Activated CD4-positive, CD25-positive, alpha-beta regulatory T cell treated with anti-CD3 and anti-CD28 coated beads, Interleukin-2, amount 50 U/mL, for 72 hours (primary cell): ENCODE measurements around the gene USF2.
"Not testable (repeated sequence)": the region's sequence is repeated elsewhere in the genome, so short reads cannot be mapped to it uniquely, and the experiment has no call there.

Experiments used
- DNase-seq: peaks from one replicate; pipeline ENCODE4 v3.0.0; 2021

Gene USF2

DNA sequence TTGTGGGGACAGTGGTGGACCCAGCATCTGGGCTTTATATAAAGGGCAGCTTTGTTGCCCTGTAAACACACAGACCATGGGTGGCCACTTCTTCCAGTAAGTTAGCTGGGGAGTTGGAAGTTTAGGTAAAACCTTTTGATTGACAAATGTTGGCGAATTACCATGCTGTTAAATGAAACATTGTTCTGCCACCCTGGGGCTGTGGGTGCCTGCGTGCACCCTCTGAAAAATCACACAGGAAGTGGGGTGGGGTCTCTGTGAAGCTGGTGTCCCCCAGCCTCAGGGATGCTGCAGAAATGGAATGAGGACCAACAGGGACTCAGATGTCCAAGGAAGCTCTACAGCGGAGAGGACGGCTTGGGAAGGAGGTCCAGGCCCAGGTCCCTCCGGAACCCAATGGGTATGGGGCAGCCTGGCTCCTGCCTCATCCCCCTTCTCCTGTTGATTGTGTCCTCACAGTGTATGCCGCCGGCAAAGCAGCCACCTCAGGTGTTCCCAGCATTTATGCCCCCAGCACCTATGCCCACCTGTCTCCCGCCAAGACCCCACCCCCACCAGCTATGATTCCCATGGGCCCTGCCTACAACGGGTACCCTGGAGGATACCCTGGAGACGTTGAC, 2.8 kb upstream of the USF2 start:
- peak; percentile 30 for DNase-seq

DNA sequence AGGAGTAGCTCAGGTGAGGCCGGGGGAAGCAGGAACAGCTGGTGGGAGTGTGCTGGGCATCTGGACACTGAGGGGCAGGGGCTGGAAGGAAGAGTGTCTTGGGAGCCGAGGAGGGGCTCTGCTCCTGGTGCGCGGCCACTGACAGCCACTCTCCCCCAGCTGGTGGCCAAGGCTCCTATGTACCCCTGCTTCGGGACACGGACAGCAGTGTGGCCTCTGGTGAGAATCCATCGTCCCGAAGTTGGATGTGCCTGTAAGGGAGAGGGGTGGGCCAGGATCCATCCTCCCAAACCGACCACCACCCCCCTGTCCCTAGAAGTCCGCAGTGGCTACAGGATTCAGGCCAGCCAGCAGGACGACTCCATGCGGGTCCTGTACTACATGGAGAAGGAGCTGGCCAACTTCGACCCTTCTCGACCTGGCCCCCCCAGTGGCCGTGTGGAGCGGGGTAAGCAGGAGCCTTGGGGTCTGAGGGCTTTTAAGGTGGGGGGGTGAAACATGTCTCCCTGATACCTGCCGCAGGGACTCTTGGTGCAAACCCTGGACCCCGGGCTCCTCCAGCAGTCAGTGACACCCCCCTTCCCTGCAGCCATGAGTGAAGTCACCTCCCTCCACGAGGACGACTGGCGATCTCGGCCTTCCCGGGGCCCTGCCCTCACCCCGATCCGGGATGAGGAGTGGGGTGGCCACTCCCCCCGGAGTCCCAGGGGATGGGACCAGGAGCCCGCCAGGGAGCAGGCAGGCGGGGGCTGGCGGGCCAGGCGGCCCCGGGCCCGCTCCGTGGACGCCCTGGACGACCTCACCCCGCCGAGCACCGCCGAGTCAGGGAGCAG, 2.0 kb upstream of the USF2 start:
- DNase-seq, result no peak

DNA sequence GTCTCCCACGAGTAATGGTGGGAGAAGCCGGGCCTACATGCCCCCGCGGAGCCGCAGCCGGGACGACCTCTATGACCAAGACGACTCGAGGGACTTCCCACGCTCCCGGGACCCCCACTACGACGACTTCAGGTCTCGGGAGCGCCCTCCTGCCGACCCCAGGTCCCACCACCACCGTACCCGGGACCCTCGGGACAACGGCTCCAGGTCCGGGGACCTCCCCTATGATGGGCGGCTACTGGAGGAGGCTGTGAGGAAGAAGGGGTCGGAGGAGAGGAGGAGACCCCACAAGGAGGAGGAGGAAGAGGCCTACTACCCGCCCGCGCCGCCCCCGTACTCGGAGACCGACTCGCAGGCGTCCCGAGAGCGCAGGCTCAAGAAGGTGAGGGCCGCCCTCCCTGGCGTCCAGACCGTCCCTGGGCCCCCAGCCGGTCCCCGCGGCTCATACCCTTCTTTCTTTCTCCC, 1.4 kb upstream of the USF2 start:
- peak; percentile 60 for DNase-seq

DNA sequence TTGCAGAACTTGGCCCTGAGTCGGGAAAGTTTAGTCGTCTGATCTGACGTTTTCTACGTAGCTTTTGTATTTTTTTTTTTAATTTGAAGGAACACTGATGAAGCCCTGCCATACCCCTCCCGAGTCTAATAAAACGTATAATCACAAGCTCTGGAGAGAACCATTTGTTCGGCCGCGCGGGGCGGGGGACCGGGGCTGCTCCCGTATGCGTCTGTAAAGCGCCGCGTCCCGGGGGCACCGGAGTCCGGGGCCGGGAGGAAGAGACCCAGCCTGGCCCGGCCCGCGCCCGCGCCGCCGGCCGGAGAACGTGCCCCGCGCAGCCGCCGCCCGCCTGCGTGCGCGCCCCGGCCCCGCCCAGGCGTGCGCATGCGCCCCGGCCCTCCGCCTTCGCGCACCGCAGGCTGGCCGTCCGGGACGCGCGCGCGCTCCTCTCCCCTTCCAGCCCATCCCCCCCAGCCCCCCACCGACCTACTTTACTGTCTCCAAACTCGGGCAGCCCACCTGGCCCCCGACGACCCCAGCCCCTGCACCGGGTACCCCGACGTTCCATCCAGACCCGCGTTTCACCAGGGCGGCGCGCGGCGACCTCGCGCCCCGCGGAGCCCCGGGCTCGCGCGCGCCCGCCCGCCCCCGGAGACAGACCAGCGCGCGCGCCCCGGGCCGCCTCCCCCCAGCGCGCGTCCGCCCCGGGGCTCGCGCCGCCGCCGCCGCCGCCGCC, 785 bp upstream of the USF2 start:
- peak; percentile 83 for DNase-seq

DNA sequence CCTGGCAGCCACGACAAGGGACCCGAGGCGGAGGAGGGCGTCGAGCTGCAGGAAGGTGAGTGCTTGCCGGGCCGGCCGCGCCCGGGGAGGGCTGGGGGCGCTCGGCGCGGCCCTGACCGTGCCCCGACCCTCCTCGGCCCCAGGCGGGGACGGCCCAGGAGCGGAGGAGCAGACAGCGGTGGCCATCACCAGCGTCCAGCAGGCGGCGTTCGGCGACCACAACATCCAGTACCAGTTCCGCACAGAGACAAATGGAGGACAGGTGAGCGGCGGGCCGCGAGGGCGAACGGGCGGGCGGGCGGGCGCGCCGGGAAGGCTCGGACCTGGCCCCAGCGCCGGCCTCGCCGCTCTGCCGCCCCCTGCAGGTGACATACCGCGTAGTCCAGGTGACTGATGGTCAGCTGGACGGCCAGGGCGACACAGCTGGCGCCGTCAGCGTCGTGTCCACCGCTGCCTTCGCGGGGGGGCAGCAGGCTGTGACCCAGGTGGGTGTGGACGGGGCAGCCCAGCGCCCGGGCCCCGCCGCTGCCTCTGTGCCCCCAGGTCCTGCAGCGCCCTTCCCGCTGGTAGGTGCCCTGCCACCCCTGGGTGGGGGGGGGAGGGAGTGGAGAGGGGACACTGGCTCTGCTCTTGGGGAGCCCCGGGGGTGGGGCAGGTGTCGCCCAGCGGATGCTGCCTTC, 816 bp downstream of the USF2 start:
- peak; percentile 83 for DNase-seq

DNA sequence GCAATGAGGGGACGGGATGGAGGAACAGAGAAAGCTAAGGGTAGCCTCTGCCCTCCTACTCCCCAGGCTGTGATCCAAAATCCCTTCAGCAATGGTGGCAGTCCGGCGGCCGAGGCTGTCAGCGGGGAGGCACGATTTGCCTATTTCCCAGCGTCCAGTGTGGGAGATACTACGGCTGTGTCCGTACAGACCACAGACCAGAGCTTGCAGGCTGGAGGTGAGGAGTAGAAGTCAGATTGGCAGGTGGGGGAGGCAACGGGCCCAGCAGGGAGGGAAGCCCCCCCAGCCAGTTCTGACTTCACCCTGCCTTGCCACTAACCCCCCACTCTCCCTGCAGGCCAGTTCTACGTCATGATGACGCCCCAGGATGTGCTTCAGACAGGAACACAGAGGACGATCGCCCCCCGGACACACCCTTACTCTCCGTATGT, 1.6 kb downstream of the USF2 start:
- no peak for DNase-seq

DNA sequence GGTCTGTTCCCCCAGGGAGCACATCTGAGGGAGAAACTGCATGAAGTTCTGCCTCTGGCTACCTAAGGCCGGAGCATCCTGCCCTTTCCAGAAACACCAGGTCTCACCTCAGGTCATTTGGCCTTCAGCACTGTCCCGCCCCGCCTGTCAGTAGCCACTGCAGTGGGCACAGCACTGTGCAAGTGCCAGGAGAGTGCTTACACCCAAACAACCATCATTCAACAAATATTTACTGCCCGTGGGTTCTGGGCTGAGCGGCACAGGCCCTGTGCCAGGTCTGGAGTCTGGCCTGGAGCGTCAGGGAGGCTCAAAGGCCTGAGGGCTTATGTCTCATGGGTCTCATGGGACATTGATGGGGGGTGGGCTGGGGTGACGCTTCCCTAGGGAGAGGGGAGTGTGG, 2.8 kb downstream of the USF2 start:
- no peak for DNase-seq

DNA sequence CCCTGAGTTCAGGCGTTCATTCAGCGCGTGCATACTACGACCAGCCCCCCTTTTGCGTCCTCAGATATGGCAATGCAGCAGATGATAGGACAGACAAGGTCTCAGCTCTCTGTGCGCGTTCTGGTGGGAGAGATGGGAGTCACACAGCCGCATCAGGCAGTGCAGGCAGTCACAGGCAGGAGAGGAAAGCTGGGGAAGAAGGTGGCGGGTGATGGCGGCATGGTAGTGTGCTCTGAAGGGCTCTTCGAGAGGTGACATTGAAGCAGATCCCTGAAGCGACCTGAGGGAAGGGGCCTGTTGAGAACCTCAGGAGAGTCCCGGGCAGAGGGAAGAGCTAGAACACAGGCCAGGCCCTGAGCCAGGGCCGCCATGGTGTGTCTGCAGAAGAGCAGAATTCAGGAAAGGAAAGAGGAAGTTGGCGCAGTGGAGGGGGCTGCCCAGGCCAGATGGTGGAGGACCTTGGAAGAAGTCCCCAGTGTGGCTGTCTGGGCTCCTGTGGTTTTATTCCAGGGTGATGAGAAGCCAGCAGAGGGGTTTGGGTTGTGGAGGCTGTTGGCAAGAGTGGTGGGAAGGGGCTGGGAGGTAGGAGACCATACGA, 3.5 kb downstream of the USF2 start:
- no peak for DNase-seq

DNA sequence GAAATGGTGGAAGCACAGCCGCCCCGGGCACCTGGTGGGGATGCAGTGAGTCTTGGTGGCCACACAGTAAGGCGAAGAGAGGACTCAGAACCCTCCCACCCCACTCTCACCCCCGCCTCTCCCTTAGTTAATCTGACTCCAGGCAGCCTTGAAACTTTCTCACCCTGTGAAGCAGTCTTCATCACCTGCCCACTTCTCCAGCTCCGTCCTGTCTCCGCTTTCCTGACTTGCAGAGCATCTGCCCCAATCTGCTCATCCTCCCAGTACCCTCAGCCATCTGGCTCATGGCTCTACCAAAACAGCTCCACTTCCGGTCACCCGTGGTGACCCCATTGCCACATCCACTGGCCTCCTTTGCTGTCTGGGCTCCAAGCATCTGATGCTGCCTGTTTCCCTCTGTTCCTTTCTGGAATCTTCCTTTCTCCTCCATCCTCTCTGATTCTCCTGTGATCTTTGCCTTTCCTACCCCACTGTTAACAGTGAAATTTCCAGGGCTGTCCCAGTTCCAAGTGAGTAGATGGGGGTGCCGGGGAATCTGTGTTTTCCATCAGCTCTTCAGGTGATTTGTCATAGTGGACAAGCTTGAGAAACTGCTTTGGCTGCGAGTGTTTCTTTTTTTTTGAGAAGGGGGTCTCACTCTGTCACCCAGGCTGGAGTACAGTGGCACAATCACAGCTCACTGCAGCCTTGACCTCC, 4.3 kb downstream of the USF2 start:
- no peak for DNase-seq

DNA sequence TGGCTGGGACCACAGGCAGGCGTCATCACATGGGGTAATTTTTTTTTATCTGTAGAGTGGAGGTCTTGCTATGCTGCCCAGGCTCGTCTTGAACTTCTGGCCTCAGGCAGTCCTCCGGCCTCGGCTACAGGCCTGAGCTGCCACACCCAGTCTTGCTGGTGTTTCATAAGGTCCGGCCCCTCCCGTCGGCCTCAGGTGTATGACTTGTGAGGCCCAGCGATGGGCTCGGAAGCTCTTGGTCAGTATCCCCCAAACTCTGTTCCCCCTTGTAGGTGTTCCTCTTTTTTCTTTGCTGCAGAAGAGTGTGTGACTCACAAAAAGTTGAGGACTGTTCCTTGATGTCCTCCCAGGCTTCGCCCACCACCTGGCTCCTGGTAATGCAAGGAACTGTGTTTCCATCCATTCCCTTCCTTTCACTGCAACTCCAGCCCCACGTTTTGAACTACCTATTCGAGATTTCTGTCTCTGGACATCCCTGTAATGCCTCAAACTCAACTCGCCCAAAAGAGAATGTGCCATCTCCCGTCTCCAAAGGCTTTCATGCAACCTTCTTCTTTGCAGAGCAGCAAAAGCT, 5.0 kb downstream of the USF2 start:
- no peak for DNase-seq

DNA sequence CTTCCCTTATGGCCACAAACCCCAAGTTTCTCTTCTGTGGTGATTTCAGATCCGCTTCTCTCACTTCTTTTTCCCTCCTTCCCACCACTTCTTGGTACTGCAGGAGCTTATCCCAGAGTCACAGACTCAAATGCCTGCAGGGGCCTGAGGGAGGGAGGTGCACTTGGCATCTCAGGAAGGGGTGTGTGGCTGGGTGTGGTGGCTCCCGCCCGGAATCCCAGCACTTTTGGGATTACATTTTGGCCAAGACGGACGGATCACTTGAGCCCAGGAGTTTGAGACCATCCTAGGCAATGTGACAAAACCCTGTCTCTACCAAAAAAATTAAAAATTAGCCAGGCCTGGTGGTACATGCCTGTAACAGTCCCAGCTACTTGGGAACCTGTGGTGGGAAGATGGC, 5.6 kb downstream of the USF2 start:
- no peak for DNase-seq

DNA sequence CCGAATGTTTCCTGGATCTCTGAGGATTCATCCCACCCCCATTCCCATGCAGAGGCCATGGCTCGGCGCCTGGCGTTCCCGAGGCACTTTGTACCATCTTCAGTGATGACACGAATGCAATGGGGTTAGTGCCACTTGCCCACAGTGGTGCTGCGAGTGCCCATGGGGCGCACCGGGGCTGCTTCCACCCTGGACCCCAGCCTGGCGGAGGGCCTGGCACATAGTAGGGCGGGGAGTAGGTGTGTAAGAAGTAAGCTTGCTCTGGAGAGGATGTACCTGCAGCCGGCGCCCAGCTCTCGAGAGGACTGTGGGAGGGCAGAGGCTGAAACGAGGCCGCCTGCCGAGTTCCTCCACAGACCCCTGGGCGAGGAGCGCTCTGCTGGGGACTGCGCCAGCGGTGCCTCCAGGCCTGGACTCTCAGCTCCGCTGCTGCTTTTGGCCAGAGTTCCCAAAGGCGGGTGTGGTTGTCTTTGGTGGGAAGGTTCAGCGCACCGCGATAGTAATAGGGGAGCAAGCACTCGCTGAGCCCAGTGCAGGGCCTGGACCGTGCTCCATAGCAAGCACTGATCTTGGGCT, 8.0 kb downstream of the USF2 start:
- DNase-seq, result no peak

DNA sequence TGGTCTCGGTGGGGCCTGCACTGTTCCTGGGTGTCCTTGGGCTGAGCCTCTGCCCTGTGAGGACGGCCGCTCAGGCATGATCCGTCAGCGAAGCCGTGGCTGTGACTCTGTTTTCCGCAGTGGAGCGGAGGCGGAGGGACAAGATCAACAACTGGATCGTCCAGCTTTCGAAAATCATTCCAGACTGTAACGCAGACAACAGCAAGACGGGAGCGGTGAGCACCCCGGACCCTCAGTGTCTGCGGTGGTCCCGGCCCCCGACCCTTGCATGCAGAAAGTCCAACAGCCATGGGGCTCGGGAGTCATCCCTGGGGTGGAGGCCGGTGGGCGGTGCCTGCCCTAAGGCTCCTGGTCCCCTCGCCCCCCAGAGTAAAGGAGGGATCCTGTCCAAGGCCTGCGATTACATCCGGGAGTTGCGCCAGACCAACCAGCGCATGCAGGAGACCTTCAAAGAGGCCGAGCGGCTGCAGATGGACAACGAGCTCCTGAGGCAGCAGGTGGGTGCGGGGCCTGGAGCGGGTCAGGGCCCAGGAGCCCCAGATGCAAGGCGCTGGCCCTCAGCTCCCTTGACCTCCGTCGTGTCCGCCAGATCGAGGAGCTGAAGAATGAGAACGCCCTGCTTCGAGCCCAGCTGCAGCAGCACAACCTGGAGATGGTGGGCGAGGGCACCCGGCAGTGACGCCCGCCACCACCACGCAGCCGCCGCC, 10.0 kb downstream of the USF2 start:
- DNase-seq, result no peak

DNA sequence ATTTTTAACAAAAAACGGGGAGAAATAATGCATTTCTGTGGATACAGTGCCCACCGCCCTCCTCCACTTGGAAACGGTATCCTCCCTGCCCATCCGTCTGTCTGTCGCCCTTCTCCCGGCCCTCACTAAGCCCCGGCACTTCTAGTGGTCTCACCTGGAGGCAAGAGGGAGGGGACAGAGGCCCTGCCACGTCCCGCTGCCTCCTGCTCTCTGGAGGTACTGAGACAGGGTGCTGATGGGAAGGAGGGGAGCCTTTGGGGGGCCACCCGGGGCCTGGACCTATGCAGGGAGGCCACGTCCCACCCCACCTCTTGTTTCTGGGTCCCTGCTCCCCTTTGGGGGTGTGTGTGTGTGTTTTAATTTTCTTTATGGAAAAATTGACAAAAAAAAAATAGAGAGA, 10.6 kb downstream of the USF2 start:
- DNase-seq, result no peak

DNA sequence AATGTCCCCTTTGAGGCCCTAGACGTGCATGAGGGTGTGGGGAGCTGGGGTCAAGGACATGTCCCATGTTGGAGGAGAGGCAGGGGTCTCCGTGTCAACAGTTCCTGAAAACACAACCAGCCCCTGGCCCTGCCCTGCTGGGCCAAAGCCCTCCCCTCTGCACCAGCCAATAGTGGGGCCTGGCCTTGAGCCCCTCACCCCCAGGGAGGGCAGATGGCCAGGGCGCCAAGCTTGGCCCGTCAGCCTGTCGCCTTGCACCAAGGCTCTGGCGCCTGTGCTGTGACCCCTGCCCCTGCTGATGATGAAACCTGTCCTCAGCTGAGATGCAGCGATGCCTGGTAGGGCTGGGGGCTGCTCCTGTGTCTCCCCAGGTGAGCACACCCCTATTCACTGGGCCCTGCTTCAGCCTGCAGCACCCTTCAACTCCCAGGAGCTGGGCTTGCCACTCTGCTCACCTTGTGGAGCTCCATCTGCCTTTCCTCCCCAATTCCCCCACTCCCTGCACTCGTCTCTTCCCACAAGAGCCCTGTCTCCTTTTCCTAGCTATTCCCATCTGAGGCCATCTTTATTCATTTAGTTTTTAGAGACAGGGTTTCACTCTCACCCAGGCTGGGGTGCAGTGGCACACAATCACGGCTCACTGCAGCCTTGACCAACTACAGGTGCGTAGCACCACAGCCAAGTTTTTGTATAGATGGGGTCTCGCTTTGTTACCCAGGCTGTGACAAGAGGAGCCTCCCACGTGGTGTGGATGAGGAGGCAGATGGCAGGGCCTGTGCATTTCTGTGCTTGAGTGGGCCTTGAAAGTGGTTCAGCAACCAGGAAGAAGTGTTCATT, 11.4 kb downstream of the USF2 start:
- DNase-seq, result no peak

DNA sequence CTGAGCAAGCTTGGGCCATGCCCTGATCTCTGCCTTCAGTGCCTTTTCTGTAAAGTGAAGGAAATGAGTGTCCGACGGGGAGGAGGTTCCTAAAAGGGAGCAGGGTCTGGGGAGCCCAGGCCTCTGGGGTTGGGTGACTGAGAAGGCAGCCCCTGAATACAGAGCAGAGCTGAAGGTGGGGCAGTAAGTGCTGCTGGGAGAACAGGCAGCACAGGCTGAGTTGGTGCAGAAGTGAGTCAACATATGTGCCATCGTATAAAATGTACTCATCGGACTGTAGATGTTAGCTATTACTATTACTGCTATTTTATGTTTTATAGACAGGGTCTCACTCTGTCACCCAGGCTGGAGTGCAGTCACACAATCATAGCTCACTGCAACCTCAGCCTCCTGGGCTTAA, 12.5 kb downstream of the USF2 start:
- no peak for DNase-seq

DNA sequence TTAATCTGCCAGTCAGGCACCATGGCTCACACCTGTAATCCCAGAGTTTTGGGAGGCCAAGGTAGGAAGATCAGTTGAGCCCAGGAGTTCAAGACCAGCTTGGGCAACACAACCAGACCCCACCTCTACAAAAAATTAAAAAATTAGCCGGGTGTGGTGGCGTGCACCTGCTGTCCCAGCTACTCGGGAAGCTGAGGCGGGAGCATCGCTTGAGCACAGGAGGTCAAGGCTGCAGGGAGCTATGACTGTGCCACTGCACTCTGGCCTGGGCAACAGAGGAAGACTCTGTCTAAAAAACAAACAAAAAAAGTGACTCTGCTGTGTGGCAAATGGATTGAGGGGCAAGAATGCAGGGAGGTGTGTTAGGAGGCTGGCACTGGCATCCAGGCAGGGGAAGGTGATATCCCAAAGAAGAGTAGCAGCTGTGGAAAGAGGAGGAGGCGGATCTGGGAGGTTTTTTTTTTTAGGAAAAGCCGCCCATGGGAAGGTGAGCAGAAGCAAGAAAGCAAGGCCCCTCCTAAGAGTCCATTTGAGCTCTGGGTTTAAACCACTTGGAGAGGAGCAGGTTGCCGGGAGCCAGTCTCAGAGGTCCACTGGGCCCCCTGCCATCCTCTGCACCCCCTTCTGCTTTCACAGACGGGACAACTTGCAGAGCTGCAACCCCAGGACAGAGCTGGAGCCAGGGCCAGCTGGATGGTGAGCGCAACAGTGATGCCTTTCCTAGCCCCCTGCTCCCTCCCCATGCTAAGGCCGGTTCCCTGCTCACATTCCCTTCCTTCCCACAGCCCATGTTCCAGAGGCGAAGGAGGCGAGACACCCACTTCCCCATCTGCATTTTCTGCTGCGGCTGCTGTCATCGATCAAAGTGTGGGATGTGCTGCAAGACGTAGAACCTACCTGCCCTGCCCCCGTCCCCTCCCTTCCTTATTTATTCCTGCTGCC, 15.7 kb downstream of the USF2 start:
- no peak for DNase-seq

DNA sequence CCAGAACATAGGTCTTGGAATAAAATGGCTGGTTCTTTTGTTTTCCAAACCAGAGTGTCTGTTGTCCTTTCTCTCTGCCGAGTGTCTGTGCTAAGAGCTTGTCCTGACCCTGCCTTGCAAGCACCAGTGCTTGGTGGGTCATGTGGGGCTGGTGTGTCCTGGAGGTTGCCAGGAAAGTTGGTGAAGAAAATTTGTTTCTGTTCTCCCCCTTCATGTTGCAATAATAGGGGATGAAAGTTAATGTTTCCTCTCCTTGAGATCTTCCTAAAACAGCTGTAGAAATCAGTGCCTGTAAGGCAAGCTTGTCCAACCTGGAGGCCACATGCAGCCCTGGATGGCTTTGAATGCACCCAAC, 16.3 kb downstream of the USF2 start:
- DNase-seq, result no peak

DNA sequence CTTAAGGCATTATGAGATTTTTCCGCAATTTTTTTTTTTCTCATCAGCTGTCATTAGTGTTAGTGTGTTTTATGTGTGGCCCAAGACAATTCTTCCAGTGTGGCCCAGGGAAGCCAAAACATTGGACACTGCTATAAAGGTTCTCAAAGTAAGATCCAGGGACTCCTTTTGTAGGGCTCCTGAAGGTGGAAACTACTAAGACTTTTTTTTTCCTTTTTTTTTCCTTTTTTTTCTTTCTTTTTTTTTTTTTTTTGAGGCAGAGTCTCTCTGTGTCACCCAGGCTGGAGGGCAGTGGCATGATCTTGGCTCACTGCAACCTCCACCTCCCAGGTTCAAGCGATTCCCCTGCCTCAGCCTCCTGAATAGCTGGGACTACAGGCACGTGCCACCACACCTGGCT, 16.7 kb downstream of the USF2 start:
- DNase-seq, result not testable (repeated sequence)
